Inflammatory macrophage treated with lipopolysaccharide for 1 hour (primary cell): ENCODE data around the gene XKR3.
"Not testable (repeated sequence)": the region's sequence is repeated elsewhere in the genome, so short reads cannot be mapped to it uniquely, and the experiment has no call there.

Experiments used
- DNase-seq, 2 donors: peaks; one replicate each; pipeline ENCODE4 v3.0.0-alpha.2; 2020 to 2022

XKR3 gene

DNA sequence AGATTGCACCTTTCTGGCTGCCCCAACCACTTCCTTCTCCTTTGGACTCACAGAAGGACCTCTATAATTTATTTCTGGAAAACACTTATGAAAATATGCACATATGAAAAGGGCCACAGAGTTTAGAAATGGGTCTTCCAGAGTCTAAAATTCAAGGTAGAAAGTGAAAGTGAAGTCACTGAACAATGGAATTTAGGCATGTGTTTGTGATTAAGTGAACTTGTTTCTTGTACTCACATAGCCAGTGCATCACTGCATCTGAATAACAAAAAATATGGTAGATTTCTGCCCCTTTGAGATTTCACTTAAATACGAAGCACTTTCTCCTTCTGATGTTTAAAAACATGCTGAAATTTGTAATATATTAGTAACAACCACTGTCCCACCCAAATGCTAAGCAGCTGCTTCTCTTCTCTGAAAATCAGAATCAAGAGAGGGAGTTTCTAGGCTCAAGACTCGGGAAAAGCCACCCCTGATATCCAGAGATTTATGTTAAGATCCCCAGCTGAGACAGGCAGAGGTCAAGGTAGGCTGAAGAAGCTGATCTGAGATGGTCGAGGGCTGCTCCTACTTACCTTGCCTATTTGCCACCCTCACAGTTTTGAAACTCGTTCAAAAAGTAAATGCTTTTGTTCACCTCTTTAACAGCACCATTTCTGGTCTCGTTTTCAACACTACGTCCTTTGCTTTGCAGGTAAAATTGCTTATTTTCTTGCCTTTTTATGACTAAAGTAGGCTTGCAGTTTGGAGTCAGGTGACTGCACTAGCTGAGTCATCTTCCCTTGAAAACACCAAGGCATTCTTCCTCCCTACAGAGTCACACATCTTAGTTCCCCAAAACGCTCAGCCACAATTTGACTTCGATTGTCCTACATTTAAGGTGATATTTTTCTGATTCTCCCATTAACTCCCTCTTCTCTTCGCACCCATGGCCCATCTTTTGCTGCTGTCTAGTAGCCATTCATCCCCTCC is at the start of gene XKR3:
TSS of gene XKR3 (minus strand) at position 696 of the 972 bp plus-strand sequence. CDS start 17,338 bp downstream, outside the sequence.
- DNase-seq = peak; percentile 68 to 73

DNA sequence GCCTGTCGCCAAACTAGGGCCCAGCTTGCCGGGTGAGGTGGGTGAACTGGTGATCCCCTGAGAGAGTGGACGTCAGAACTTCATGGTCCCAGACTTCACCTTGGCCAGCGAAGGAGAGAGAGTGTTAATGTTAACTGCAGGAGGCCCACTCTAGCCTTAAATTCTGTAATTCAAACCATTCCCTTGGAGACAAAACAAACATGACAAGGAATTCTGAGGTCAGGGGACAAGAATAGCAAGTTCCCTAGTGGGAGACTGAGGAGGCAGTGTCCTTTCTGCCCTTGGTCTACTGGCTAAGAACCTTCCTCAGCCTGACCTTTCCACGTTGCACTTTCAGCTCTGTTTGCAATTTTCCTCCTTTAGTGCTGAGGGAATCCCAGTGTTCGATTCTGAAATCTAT is 44.4 kb upstream of the XKR3 start:
- peak; percentile 34 to 60 for DNase-seq

DNA sequence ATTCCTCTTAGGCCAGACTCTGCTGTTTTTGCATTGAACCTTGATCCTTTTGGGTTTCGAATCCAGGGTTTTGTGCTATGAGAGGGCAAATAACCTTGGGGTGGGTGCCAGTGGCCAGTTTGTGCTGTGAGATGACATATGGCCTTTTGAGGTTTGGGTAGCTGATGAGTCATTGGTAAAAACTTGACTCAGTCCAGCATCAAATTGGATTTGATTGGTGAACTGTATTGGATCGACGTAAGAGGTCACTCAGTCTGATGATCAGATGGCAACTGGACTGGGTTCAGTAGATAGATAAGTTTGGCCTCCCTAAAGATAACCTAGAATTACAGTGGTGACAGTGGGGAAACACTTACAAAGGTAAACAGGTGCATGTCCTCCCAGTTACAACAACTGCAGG is 41.0 kb upstream of the XKR3 start:
- DNase-seq = no peak

DNA sequence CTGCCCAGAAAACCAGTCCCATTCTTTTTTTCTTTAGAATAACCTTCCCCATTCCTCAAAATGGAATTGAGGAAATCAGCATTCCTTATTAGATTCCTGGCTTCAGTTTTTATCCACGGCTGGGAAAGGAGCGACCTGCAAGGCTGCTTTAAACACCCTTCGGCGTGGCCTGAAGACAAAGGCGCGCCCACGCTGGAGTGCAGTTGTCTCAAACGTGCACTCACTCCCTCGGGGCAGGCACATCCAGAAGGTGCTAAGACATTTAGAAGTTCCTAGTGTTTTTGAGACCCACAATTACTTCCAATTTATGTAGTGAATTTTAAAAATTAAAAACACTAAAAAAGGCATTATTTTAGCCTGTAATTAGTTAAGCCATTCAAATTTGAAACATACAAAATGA is 31.6 kb upstream of the XKR3 start:
- DNase-seq = not testable (repeated sequence)

DNA sequence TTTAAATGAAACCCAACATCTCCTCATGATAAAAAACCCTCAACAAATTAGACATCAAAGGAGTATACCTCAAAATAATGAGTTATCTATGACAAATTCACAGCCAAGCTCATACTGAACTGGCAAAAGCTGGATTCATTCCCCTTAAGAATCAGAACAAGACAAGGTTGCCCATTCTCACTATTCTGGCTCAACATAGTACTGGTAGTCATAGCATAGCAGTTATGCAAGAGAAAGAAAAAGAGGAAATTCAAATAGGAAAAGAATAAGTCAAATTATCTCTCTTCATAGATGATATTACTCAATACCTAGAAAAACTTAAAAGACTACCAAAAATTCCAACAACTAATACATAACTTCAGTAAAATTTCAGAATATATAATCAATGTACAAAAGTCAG is 29.4 kb upstream of the XKR3 start:
- peak; percentile 58 to 68 for DNase-seq

DNA sequence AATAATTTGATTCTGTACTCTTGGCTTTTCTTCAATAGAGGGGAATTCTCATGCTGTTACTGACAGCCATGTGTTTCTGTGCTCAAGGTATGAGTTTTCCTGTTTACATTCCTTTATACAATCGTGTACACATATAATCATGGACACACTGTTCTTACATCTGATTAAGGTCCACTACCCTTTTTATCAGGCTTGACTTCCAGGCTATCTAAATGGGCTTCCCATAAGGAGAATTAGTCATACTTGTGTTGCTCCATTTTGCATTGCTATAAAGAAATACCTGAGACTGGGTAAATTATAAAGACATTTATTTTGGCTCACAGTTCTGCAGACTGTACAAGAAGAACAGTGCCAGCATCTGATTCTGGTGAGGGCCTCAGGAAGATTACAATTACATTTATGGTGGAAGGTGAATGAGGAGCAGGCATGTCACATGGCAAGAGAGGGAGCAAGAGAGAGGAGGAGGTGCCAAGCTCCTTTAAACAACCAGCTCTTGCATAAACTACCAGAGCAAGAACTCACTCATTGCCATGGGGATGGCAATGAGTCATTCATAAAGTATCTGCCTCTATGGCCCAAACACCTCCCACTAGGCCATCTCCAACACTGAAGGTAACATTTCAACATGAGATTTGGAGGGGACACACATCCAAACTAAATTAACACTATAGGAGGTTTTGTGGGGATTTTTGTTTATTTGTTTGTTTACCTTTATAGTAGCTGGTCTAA is 26.2 kb upstream of the XKR3 start:
- DNase-seq = peak; percentile 12 to 51

DNA sequence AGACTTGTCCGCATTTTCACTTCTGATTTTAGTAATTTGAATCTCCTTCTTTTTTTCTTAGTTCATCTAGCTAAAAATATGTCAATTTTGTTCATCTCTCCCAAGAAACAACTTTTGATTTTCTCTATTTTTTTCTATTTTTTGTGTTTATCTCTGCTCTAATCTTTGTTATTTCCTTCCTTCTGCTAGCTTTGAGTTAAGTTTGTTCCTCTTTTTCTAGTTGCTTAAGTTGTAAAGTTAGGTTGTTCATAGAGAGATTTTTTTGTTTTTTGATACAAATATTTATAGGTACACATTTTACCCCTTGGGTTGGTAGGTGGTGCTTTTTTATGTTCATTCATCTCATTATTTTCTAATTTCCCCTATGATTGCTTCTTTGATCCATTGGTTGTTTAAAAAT is 22.1 kb upstream of the XKR3 start:
- no peak for DNase-seq

DNA sequence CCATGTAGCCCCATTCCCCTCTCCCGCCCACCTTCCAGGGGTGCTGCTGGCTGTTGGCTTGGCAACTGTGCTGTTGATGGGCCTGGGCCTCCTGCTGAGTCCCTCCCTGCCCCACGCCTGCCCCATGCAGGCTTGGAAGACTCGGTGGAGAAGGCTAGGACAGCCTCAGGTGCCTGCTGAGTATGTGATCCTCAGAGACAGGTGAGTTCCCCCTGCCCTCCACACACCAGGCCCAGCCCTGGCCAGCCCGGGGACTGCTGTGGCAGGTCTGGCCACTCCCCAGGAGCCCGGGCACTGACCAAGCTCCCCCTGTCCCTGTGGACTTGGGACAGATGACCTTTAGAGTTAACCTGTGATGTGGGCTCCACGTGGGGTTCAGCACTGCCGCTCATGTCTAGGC is 20.7 kb upstream of the XKR3 start:
- DNase-seq = no peak

DNA sequence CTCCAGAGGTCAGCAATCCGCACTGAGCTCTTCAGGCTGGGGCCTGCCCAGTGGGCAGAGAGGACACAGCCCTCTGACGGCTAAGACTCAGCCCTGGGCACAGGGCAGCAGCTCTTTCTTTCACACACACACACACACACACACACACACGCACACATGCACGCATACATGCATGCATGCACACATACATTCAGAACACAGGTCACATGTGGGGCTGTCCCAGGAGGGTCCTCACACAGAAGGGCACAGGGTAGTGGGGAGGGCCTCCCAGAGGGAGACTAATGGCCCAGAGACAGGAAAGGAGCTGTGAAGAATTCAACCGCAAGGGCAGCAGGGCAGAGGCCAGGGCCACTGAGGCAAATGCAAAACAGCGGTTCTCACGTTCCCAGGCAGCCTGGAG is 20.3 kb upstream of the XKR3 start:
- no peak for DNase-seq

DNA sequence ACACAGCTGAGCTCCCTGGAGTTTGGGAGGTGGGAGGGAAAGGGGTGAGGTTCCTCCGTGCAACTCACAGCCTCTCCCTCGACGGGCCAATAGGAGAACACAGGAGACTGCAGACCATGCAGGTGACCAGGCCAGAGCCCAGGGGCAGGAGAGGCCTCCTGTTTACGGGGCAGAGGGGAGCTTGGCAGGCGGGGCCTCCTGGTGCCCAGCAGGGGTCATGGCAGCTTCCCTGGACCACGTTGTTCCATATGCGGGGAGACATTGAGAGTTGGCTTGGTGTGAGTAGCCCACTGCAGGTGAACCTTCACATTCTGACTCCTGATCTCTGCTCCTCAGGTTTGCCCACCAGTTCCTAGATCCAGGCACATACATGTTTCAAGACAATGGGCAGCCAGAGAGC is 19.3 kb upstream of the XKR3 start:
- no peak for DNase-seq

DNA sequence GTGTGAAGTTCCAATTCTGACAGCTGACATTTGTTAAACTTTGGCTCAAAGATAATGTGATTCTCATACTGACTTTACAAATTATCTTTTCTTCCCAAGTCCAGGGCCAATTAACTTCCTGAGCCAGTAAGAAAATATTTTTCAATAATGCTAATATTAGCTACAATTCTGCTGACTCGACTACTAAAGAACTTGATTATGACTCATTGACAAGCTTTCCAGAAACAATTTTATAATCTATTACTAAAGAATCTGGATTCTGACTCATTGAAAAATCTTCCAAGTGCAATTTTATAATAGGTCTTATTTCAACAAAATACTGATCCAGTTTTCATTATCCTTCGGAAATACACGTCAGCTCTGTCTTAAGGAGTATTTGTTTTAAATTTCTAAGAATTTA is 12.9 kb upstream of the XKR3 start:
- no peak for DNase-seq

DNA sequence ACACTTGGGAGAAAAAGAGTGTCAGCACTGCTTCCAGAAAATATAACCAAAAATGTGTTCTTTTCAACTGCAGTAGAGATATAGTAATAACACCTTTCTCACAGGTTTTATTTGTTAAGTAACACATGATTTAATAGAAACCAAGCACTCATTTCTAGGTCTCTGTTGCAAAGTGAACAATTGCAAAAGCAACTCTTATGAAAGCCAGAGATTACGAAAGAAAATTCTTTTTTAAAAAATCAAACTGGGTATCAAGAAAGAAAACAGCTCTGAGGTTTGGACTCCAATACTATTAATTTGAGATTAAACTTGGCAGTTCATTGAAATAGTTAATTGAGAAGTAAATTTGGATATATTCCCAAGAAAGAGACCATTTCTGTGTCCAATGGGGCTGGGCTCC is 9.8 kb upstream of the XKR3 start:
- peak; percentile 25 to 73 for DNase-seq

DNA sequence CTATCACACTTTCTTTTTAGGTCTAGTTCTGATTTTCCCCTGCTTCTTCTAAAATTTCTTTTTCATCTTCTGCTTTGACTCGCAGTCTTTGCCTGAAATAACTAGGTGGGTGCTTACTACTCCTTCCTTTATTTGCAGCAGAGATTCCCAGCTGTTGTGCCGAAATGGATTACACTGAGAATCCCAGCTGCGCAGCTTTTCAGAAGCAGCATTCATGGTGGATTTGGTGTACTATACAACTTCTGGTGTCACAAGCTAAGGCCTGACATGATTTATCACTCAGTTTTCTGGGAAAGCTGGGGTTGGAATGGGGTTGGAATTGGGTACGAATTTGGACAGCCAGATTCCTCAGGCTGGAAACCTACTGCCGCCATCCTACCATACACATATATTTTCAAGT is 6.0 kb upstream of the XKR3 start:
- DNase-seq = no peak

DNA sequence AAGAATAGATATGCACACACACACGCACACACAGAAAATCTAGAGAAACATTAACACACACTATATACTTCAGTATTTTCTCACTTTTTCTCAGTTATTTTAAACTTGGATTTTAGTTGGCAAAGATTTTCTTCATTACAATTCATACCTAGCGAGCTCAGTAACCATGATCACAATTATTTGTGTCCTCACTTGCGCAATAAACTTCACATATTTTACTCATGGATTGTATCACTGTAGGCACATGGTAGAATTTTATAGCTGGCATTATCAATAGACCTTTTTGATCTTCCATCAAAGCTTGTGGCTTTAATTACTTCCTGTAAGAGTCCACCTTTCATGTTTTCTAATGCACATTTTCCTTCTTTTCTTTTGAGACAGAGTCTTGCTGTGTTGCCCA is 4.8 kb upstream of the XKR3 start:
- no peak for DNase-seq

DNA sequence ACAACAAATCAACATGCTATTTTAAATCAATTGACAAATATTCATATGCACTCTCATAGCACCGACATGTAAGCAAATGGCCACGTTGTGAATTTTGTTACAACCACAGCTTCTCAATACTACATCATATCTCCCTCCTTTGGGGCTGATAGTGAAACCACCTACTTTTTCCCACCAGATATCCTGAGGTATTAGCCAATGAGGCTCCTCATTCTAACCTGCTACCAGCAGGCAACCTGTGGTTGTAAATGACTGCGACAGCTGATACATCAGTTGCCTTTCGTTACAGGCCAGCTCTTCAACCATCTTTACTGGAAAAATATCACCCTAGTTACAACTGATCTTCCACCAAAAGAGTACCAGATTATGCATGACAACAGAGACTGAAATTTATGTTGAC is 3.7 kb upstream of the XKR3 start:
- DNase-seq = no peak

DNA sequence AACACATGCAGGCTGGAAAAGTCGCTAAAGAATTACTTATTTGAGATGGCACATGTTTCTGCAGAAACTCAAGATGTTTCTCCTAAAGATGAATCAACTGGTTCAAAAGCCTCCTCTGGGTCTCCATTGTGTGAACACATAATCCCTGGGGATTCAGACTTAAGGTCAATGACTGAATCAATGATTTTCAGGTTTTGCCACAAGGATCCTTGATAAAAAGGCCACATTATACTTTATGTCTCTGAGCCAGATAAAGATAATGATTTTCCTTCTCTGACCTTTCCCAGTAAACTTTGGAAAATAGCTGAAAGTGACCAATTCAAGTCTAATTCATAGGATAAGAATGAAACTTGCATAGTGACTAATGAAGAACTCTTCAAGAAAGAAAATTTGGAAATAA is 2.3 kb upstream of the XKR3 start:
- no peak for DNase-seq

DNA sequence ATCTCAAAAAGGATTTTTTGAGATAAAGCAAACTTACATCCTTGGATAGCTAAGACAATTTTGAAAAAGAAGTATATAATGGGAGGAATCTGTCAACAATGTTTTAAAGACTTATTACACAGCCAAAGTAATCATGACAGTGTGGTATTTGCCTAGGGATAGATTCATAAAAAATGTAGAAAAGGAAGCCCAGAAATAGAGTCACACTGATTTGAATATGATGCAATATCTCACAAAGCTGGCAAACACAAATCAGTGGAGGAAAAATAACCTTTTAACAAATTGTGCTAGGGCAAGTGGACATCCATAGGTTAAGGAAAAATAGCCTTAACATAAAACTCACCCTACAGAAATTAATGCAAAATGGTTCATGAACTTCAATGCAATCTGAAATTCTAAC is 6.0 kb downstream of the XKR3 start:
- DNase-seq = peak; percentile 29 to 55

DNA sequence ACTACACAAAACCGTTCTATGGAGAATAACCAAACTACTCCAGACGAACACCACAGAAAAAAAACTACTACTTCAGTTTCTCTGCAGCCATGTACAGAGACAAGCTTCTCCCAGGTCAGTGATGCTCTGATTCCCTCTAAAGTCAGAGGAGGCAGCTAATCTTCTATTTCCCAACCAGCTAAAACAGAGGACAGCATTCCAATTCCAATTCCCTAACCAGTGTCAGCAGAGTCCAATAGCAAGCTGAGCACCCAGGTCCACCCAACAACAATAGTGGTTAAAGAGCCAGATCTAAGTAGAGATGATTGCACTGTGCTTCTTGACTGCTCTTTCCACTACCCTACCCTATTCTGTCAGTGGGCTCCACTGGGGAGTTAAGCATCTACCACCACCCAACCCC is 6.7 kb downstream of the XKR3 start:
- DNase-seq = no peak

DNA sequence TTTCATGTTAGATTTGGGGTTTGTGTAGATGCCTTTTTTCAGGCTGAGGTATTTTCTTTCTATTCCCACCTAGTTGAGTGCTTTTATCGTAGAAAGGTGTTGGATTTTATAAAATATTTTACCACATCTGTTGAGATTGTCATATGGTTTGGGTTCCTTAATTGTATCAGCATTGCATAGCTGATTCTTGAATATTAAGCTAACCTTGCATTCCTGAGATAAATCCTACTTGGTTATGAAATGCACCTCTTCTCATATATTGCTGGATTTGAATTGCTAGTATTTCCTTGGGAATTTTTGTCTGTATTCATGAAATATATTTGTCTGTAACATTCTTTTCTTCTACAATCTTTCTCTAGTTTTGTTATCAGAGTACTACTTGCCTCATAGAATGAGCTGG is 10.1 kb downstream of the XKR3 start:
- DNase-seq = no peak

DNA sequence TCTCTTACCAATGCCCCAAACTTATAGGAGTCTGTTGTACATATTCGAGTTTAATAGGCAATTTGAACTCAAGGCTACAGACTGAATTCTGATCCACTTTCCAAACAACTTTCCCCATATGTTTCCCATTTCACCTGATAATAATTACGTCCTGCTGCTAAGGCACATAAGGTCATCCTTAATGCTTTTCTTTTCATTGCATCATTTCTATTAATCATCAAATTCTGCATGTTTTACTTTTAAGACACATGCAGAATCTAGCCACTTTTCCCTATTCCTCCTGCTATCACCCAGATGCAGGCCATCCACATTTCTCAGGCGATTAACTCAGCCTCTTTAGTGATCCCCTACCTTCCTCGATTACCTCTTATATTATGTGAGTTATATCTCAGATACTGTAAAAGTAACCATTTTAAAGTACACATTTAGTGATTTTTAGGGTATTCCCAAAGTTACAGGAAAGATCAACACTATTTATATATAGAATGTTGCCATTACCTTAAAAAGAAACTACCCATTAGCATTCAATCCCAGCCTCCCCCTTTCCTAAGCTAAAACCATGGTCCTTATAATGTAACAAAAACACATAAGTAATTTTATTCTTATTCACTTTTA is 14.9 kb downstream of the XKR3 start:
- DNase-seq = no peak

DNA sequence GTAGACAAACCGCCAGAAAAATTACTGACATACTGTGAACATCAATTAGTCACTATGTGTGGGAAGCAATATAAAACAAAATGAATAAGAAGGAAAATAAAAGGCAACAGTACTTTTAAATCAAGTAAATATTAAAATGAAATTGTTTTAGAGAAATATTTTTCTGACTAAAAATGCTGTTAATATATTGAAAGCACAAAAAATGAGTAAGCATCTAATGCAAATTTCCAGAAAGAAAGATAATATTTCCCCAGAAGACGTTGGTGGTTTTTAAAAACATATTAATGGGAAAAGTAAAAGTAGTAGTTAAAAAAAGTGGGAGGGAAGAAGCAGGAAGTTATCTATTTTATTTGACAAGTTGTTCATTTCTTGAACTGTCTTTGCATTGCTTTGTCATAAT is 16.5 kb downstream of the XKR3 start:
- DNase-seq = no peak

DNA sequence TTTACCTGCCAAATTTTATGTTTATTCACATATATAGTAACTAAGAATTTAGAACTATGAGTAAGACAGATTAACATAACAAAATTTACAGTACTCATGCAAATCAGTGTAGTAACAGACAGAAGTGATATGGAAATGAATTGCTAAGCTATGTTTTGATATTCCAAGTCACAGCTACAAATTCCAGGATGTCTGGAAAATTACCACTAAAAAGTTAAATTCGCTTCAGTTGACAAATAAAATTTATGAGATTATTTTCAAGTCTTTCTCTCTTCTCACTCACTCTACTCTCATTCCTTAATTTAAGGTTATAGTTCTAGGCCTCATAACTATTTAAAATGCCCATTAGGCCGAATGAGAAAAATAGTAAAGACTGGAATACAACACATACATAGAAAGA is 18.1 kb downstream of the XKR3 start:
- no peak for DNase-seq

DNA sequence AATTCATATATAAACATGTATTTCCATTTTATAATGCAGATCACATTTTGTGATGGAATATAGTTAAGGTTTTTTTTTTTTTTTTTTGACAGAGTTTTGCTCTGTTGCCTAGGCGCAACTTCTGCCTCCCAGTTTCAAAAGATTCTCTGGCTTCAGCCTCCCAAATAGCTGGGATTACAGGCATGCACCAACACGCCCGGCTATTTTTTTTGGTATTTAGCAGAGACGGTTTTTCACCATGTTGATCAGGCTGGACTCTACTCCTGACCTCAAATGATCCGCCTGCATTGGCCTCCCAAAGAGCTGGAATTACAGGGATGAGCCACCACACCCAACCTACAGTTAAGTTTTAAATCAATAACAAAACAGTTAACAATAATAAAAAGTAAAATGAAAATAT is 18.8 kb downstream of the XKR3 start:
- no peak for DNase-seq

DNA sequence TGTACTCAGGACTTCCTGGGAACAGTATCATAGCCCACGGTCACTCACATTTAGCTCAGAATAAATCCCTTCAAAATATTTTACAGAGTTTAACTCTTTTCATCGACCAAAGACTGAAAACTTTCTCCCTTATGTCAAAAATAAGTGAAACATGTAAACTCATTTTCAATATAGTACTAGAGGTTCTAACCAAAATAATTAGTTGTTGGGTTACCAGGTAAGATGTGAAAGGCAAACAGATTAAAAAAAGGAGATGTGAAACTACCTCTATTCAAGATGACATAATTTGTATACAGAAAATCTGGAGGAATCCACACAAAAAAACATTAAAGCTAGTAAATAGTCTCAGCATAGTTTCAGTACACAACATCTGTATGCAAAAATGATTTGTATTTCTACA is 20.3 kb downstream of the XKR3 start:
- DNase-seq = no peak
